Amygdala (tissue), 56 donors: ENCODE data around the gene CNTN5.

Experiments used
- DNase-seq, 56 donors: peaks; one replicate each; lab custom pipeline; 2025; lab: John Stamatoyannopoulos, UW

CNTN5 gene

DNA sequence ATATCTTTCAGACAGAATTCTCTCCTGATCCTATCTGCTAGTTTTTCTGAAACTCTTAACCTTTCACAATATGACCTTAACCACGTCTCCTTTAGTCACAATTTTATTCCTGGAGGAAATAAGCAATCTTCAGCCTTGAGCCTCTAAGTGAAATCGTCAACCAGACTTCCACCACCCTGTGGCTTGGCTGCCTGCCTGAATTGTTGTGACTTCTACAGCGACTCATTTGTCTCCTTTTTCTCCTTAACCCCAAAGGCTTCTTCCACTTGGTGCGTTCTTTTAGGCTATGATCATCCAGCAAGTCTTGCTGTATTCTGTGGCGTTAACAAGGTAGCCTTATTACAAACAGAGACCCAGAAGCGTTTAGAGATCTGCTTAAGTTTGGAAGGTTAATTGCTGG lies 1131.2 kb downstream of the CNTN5 start:
- no peak for DNase-seq

DNA sequence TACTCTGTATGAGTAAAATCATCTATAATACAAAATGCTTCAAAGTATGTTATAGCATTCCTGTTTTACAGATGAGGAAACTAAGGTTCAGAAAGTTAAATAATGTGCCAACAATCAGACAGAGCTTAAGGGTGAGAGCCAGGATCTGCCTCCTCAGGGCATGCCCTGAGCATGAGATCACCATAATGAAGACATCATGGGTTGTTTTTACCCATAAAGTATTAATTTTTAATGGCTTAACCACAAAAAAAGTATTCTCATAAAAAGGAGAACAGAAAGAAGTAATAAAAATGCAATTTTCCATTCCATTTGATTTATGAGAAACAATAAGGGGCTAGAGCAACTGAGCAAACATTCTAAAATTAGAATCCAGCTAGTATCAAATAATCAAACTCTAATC lies 1132.0 kb downstream of the CNTN5 start:
- DNase-seq, result no peak

DNA sequence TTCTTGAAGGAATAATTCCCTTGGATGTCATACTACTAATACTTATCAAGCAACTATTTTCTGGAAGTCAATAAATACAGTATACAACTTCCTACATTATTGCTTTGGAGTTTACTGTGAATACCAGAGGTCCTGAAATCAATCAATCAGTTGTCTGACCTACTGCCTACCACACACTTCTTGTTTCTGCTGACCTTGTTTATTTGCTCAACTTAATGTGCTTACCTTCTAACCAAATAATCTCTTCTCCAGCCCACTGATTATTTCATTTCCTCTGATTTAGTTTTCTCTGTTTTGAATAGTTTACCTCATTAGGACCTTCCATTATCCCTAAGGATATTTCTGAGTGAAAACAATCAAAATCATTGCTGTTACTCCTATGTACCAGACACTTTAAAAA lies 1142.7 kb downstream of the CNTN5 start:
- DNase-seq, result no peak

DNA sequence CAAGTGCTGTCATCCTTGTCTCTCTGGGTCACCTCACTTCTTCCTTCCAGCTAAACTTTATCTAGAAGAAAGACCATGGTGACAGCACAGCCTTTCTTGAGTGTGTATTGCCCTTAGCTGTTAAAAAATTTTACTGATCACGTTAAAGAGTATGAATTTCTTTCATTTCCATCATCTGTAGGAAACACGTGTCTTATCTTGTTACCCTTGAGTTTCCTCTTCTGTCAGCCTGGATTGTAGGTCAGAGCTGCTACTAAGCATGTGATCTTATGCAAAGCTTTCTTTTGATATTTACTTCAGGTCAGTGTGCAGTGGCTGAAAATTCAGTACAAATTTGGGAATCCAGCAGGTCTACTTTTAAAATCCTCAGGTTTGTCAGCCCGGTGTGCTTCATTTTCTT lies 1154.1 kb downstream of the CNTN5 start:
- DNase-seq, result no peak

DNA sequence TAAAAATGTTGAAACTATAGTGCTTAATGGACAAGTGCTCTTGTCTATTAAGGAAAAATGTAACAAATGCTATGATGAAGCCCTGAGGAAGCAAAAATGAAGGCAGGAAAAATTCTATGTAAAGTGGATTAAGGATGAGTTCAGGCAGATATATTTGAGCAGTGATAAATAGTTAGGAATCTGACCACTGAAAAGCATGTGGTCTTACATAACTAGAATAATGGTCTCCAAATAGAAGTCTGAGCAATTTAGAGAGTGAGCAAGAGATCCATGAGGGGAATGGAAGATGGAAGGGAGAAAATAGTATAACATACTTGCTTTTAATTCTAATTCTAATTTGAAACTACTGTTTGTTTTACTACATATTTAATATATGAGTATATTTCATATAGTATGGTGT lies 1155.7 kb downstream of the CNTN5 start:
- no peak for DNase-seq

DNA sequence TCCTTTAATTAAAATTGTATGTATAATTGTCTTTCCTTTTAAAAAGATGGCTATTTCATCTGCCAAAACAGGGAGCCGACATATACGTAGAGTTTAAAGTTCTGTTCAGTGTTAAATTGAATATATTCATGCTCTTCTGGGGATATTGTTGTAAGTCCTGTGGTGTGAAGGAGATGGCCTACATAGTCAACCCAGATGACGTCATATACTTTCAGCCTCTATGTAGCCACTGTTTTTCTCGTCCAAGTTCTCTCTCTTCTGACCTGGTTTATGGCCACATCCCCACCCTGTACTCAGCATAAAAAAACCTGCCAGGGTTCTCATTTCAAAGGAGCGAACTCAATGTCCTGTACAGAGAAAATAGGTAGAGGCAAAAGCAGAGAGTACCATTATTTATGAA lies 1156.9 kb downstream of the CNTN5 start:
- DNase-seq, result no peak

DNA sequence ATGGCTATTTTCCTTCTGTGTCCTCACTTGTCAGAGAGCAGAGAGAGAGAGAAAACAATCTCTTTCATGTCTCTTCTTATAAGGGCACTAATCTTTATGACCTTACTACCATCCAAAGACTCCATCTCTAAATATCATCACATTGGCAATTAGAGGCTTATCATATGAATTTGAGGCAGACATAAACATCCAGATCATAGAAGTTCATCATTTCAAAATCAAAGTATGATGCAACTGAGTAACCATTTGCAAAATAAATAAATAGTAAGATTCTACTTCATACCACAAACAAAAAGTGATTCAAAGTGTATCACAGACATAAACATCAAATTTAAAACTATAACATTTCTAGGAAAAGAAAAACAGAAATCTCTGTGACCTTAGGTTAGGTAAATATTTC lies 1161.6 kb downstream of the CNTN5 start:
- DNase-seq, result no peak

DNA sequence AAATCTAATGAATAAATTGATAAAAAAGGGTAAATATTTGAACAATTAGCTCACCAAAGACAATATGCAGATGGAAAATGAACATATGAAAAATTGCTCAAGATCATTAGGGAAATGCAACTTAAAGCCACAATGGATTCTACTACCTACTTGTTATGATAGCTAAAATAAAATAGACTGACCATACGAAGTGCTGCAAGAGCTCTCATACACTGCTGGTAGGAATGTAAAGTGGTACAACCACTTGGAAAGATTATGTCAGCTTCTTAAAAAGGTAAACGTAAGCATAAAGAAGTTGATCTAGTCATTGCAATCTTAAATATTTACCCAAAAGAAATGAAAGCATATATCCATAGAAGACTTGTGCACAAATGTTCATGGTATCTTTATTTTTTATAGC lies 1162.2 kb downstream of the CNTN5 start:
- DNase-seq, result no peak

DNA sequence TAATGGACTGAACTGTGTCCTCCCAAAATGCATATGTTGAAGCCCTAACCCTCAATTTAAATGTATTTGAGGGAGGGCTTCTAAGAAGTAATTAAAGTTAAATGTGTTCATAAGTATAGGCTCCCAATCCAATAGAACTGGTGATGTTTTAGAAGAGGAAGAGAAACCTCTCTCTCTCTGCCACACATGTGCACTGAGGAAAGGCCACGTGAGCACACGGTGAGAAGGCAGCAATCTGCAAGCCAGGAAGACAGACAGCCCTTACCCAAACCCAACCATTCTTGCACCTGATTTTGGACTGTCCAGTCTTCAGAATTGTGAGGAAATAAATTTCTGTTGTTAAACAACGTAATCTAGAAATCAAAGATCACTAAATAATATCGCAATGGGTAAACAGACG lies 1164.8 kb downstream of the CNTN5 start:
- no peak for DNase-seq

DNA sequence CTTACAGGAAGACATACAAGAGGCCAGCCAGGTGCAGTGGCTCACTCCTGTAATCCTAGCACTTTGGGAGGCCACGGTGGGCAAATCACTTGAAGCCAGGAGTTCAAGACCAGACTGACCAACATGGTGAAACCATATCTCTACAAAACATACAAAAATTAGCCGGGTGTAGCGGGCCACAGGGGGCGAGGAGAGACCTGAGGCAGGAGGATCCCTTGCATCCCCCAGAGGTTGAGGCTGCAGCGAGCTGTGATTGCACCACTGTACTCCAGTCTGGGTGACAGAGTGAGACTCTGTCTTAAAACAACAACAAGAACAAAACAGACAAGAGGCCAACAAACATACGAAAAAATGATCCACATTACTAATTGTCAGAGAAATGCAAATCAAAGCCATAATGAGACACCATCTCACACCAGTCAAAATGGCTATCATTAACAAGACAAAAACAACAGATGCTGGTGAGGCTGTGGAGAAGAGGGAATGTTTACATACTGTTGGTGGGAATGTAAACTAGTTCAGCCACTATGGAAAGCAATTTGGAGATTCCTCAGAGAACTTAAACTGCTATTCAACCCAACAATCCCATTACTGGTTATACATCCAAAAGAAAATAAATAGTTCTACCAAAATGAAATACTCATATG lies 1167.5 kb downstream of the CNTN5 start:
- DNase-seq, result no peak

DNA sequence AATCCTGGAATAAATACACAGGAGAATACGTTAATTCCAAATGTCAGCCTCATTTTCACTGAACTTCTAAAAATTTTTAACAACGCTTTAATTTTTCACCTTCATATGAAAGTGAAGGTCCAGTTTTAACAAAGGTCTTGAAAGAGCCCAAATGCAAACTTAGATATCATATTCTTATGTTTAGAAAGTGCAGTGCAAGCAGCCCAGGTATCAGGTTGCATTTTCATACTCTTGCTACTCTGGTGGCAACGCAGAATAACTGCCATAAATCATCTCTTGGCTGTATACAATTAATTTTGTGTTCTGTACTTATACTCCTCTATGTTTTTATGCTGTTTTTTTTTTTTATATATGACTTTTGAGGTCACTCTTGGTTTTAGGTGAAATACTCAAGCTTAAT lies 1169.6 kb downstream of the CNTN5 start:
- no peak for DNase-seq

DNA sequence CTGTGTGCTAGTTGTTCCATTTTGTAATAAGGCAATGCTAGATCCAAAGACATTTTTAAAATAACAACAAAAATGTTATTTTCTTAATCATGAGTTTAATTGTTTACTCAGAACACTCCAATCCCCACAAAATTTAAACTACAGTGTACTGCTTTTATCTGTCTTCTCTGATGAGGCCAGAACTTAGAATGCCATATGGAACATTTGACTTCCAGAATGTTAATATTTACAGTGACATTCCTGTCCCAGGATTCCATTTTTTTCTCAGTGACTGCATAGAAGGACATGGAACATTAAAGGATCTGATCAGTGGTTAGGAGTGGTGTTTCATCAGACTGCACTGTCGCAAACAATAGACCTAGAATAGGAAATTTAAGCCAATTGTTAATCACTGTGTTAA lies 1171.4 kb downstream of the CNTN5 start:
- DNase-seq, result no peak

DNA sequence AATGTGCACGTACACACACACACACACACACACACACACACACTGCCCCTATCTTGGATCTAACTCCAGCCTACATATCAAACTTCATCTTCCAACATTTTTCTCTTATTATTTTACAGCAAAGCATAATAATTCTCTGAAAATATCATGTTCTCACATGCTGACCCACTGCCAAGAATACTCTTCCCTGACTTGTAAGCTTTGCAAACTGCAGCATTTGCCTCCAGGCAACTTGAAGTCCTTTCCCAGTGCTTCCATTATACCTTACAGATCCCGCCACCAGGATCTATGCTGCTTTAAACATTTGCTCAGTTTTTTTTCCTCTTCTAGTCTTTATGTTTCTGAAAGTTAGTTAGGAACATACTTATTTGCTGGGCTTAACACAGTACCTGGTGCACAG lies 1183.0 kb downstream of the CNTN5 start:
- DNase-seq, result no peak

DNA sequence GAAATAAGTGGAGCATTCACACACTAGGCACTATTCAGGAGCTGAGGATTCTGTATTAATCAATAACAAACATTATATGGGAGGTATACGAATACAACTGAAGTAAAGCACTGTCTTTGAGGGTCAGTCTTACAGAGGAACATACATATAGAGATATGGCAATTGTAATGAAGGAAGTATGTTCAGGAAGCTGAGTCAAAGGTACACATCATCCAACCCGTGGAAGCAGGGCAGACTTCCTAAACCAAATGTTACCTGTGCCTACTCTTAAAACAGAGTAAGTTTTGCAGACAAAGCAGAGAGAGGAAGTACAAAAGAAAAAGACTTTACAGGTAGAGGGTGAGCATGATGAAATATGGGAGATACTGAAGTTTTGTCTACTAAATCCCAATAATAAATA lies 1185.2 kb downstream of the CNTN5 start:
- DNase-seq, result no peak

DNA sequence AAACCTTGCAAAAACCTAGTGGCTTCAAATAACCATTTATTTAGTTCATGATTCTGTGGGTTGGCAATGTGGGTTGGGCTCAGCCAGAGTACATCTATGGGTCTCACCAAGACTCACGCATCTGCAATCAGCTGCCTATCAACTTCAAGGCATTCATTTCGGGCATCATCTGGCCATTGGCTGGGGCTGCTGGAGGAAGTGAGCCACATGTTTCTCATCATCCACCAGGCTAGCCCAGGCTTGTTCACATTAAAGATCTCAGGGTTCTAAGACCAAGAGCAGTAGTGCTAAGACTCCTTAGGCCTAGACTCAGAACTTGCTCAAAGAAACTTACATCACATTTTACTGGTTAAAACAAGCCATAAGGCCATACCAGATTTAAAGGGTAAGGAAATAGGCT lies 1187.5 kb downstream of the CNTN5 start:
- no peak for DNase-seq

DNA sequence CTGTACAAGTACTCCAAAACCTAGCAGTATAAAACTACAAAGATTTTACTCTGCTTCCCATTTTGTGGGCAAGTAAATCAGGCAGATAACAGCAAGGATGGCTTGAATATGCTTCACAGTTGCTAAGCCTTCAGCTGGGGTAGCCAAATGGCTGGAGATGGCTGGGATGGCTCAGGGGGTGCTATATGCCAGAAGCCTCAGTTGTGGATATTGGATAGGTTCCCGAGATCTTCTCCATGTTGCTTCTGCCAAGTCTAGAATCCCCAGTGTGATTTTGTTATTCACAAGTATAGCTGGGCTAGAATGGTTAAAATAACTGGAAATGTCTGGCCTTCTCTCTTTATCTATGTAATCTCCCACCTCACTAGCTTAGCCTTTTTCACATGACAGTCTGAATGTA lies 1194.0 kb downstream of the CNTN5 start:
- DNase-seq, result no peak

DNA sequence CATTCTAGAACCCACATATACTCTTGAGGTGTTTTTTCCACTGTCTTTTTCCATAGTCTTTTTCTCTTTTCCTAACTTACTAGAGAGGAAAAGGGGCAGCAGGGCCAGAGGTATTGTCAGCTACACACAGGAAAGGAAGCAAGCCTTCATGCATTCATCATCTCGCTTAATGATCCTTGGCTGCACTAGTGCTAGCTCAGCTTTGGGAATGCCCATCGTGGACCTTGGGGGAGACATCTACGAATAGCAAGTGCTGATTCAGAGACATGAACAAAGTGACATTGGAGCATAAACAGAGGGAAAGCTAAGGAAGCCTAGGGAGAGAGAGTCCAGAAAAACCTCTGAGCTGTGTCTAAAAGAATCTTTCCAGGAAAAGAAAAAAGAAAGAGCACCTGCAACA lies 1200.1 kb downstream of the CNTN5 start:
- DNase-seq, result no peak

DNA sequence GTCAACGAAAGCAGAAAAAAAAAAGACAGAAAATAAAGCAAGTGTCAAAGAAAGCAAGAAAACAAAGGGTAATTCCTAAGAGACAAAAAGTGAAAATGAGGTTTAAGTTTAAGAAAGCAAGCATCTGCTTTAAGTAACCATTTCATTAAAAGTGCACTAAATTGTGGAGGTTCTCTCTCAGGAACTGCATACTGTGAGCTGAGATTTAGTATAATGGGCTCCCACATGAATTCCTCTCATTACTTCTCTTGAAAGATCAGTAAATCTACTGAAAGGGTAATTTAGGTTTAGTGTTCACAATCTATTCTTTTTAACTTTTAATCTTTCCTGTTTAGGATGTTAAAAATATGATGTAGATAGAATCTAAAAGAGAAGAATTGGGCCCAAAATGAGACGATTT lies 1201.0 kb downstream of the CNTN5 start:
- no peak for DNase-seq

DNA sequence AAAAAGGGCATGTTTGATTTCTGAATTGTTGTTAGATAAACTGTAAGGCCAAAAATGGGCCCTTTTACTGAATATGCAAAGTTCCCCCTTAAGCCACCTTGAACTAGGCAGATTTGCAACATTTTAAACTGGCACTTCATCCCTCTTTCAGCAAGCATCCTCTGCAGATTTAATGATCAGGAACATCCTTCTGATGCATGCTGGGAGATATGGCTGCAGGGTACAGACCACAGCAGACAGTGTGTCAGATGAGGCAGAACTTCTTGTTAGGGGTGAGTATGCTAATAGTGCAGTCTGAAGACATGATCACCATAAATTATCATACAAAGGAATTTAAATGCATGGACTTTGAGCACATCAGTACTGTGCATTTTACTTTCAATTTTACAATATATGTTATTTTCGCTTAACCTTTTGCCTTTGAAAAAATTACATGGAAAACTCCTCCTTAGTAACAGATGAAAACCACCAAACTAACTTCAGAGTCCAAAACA lies 1203.8 kb downstream of the CNTN5 start:
- DNase-seq, result no peak

DNA sequence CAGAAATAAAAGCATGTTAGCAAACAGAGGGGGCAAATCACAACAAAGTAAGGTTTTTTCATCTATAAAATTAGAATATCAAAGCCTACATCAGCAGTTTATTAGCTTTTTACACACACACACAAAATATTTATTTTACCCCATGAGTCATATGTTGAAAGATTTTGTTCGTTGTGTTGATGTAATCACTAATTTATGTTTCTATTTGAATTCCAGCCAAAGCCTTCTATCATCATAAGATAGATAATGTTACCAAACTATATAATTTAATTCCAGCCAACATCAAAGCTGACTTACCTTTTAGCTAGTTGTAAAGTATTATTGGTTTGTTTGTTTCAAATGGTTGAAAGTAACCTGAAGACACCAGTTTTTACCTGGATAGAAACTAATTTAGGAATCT lies 1208.3 kb downstream of the CNTN5 start:
- DNase-seq, result no peak

DNA sequence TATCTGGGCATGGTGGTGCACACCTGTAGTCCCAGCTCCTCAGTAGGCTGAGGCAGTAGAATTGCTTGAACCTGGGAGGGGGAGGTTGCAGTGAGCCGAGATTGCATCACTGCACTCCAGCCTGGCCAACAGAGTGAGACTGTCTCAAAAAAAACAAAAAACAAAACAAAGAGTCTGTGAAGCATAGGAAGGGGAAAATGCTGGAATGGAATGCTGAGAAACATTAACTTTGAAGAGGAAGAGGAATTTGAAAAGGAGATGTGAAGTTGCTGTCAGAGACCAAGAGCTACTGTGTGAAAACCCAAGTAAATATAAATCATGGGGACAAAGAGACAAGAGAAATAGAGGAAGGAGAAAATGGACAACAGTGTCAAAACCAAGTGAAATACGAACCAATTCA lies 1211.3 kb downstream of the CNTN5 start:
- no peak for DNase-seq

DNA sequence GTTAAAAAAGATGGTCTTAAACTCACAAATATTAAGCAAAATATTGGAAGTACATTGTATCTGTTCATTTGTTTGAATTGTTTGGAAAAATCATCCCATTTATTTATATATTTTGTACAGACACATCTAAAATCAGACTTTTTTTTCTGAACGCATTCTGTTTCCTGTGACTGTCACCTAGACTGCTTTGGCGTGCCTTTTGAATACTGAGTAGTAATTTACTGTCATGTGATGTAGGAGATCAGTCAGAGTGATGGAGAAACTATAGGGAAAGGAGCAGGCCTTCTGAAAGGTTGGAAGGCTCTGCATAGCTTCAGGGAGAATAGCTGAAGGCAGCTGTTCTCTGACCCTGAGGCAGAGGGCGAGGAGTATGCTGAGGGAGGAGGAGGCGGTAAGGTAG lies 1214.3 kb downstream of the CNTN5 start:
- no peak for DNase-seq

DNA sequence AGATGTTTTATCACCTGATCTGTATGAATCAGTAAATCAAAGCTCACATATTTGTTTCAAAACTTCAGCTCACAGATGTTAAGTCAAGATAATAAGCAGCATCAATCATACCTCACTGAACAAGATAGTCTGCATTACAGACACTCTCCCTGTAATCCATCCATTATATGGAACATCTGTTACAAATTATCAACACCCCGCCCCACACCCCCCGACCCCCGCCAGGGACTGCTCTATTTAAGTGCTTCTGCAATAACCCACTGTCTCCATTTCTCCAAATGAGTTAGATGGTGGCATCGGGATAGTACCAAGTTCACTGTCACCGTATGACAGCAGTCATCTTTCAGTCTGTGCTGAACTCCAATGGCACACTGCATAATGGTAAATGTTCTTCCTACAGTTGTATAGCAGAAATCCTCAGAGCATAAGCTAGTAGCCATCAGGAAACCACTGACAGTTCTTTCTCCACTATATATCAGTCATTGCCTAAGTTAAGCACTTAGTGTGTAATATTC lies 1219.3 kb downstream of the CNTN5 start:
- no peak for DNase-seq
